ENCODE measurements around the gene STYXL2. TPM values are rescaled to one million over a fixed set of nuclear protein-coding genes. Genes with fewer than 3 reads are reported as not detected.
A peak's percentile ranks its signal among the peaks of the same experiment; 100 is the strongest.

The STYXL2 gene
- total RNA-seq, 1 experiment from 2014 or later, result not detected

DNA sequence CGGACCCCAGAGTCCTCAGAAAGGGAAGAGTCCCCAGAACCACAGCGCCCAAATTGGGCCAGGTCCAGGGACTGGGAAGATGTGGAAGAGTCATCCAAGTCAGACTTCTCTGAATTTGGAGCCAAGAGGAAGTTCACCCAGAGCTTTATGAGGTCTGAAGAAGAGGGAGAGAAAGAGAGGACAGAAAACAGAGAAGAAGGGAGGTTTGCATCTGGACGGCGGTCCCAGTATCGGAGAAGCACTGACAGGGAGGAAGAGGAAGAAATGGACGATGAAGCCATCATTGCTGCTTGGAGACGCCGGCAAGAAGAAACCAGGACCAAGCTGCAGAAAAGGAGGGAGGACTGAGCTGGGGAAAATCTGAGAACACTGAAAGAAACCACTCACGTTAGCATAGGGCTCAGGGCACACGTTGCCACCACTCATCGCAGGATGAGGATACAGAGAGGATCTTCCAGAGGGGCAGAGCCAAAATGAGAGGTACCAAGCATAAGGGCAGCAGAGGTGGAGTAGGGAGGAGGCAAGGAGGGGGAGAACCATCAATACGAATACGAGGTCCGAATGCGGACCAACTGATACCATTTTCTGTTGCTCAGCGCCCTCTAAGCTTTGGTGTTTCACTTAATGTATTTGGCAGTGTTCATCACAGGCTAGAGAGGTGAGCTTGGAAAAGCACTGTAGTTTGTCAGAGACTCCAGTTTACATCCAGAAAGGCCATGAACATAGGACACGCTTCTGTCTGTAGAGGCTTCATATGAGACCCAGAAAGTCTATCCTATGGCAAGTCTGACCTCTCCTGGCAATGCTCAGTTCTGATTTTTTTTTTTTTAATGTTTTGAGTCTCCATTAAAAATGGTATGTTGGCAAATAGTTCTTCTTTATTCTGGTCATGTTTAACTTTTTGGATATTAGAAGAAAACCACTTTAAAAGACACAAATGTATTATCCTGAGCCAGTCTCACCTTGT lies 34.7 kb downstream of the STYXL2 start:
- H3K27me3 Mint-ChIP-seq (ENCODE audit: insufficient read depth, unreplicated experiment), result peaks cover 33% of the 10 kb centered on the region
- BruUV-seq (replicated peaks), result no TSS peak
- TF ChIP-seq, protein P1, sequence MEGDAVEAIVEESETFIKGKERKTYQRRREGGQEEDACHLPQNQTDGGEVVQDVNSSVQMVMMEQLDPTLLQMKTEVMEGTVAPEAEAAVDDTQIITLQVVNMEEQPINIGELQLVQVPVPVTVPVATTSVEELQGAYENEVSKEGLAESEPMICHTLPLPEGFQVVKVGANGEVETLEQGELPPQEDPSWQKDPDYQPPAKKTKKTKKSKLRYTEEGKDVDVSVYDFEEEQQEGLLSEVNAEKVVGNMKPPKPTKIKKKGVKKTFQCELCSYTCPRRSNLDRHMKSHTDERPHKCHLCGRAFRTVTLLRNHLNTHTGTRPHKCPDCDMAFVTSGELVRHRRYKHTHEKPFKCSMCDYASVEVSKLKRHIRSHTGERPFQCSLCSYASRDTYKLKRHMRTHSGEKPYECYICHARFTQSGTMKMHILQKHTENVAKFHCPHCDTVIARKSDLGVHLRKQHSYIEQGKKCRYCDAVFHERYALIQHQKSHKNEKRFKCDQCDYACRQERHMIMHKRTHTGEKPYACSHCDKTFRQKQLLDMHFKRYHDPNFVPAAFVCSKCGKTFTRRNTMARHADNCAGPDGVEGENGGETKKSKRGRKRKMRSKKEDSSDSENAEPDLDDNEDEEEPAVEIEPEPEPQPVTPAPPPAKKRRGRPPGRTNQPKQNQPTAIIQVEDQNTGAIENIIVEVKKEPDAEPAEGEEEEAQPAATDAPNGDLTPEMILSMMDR (IDR thresholded peaks at IDR 0.05; ENCODE audit: unreplicated experiment), result peak; percentile 43
- H3K9me3 Mint-ChIP-seq (ENCODE audit: unreplicated experiment), result no peaks in the 10 kb centered on the region
- POLR2A ChIA-PET, result no interaction called here
- no peak overlapping the region for H3K4me3 Mint-ChIP-seq (ENCODE audit: unreplicated experiment)
- H3K27ac Mint-ChIP-seq (ENCODE audit: low read depth, unreplicated experiment), result no peak overlapping the region
- H3K36me3 Mint-ChIP-seq (ENCODE audit: insufficient read depth, unreplicated experiment), result no peaks in the 10 kb centered on the region
- intact Hi-C loops (cut with micrococcal nuclease), result loop anchor here (1.0 to 10.0 kb wide), 4 partner anchors 62 to 404 kb away; partner anchors contain the start of gene POU2F1
- DNase-seq (ENCODE audit: unreplicated experiment), result peak; percentile 31
- CTCF ChIA-PET, result interaction anchor here (0.5 to 18.0 kb wide), 20 partner anchors 9 to 517 kb away, joined by 3 to 259 read pairs (median 3); partner anchors contain the start of gene POU2F1
- no peaks in the 10 kb centered on the region for H3K4me1 Mint-ChIP-seq (ENCODE audit: insufficient read depth, unreplicated experiment)

DNA sequence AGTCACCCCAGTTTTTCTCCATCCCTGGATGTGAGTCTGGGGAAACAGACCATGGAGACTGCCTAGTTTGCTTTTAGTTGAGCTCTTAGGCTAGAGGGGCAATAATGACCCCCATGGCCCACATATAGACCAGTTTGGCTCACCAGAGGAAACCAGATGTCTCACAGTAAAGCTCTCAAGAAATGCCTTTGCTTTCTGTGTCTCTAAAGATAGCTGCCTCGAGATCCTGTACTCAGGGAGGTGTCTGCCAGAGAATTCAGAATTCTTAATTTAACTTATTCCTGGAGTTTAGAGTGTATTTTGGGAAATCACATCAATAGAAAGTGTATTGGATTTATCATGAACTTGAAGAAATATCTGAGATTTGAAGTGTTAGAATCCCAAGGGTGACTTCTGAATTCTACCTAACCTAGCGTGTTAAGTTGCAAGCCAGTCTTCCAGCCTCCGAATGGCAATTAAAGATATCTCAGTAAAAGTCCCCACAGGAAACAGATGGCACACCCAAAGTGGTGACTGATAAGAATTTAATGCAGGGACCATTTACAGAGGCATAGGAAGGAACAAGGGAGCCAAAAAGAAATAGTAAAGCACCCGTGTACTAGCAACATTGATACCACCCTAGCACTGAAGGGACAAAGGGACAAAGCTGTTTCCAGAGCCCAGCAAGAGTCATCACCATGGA lies 37.1 kb downstream of the STYXL2 start:
- DNase-seq (ENCODE audit: unreplicated experiment), result no peak
- Mint-ChIP-seq H3K4me1 (ENCODE audit: insufficient read depth, unreplicated experiment) (peaks cover 15% of the 10 kb centered on the region), H3K9me3 (ENCODE audit: unreplicated experiment) (no peaks in the 10 kb centered on the region), H3K27ac (ENCODE audit: low read depth, unreplicated experiment) (no peak overlapping the region), H3K36me3 (ENCODE audit: insufficient read depth, unreplicated experiment) (no peaks in the 10 kb centered on the region), H3K4me3 (ENCODE audit: unreplicated experiment) (no peak overlapping the region), H3K27me3 (ENCODE audit: insufficient read depth, unreplicated experiment) (peaks cover 28% of the 10 kb centered on the region)
- ChIA-PET CTCF (interaction anchor here (0.9 to 18.0 kb wide), 7 partner anchors 8 to 221 kb away, joined by 3 to 259 read pairs (median 7); no protein-coding TSS in a partner anchor), POLR2A (interaction anchor here (0.7 to 1.9 kb wide), 3 partner anchors 8 to 97 kb away, joined by 3 to 5 read pairs (median 4); partner anchors contain the start of gene POU2F1)
- intact Hi-C loops (cut with micrococcal nuclease), result loop anchor here (5.0 kb wide), 1 partner anchor 311 kb away; no protein-coding TSS in a partner anchor
- TF ChIP-seq, protein P1 (IDR thresholded peaks at IDR 0.05; ENCODE audit: unreplicated experiment), result no peak
- no TSS peak for BruUV-seq (replicated peaks)

DNA sequence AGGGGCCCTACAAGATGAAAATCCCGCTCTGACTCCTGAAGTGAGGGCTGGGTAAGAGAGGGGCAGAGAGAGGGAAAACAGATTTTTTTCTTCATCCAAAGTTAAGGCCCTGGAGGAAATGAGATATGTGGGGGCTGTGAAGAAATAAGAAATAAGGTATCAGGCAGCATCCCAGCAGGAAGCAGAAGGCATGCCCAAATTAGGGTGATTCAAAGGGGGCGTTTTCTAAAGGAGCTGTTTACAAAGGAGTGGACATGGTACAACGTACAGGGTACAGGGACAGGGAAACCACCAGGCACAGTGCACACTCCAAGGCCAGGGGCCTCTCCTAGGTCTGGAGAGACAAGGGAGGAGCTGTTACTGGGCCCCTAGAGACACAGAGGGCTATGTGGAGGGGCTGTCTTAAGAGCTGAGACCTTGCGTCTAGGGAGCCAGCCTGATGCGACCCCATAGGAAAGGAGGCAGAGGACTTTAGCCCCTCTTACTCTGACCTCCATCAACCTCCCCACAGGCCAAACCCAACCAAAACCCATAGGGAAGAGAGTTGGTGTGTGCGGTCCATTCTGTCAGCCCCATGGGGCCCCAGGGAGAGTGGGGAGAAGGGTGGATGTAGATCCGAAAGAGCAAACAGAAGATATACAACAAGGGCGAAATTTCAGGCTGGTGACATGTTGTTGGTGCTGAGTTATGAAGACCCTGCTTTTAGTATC lies 38.6 kb downstream of the STYXL2 start:
- peaks cover 21% of the 10 kb centered on the region for H3K4me1 Mint-ChIP-seq (ENCODE audit: insufficient read depth, unreplicated experiment)
- no peak overlapping the region for H3K4me3 Mint-ChIP-seq (ENCODE audit: unreplicated experiment)
- ChIA-PET POLR2A (interaction anchor here (1.9 kb wide), 1 partner anchor 87 kb away, joined by 5 read pairs; the partner anchor contains the start of gene POU2F1), CTCF (interaction anchor here (0.6 to 18.0 kb wide), 4 partner anchors 12 to 520 kb away, joined by 3 to 259 read pairs (median 4); no protein-coding TSS in a partner anchor)
- H3K9me3 Mint-ChIP-seq (ENCODE audit: unreplicated experiment), result no peaks in the 10 kb centered on the region
- no TSS peak for BruUV-seq (replicated peaks)
- TF ChIP-seq, protein P1 (IDR thresholded peaks at IDR 0.05; ENCODE audit: unreplicated experiment), result no peak
- no peak overlapping the region for H3K27ac Mint-ChIP-seq (ENCODE audit: low read depth, unreplicated experiment)
- H3K36me3 Mint-ChIP-seq (ENCODE audit: insufficient read depth, unreplicated experiment), result no peaks in the 10 kb centered on the region
- DNase-seq (ENCODE audit: unreplicated experiment), result no peak
- intact Hi-C loops (cut with micrococcal nuclease), result loop anchor here (5.0 kb wide), 1 partner anchor 310 kb away; no protein-coding TSS in a partner anchor
- peaks cover 14% of the 10 kb centered on the region for H3K27me3 Mint-ChIP-seq (ENCODE audit: insufficient read depth, unreplicated experiment)
